Urothelium cell line (cell line): ENCODE results near the gene MARCKSL1.
"Not testable (repeated sequence)": the region's sequence is repeated elsewhere in the genome, so short reads cannot be mapped to it uniquely, and the experiment has no call there.

Experiments used
- DNase-seq: peaks from one replicate; pipeline ENCODE4 v3.0.0; 2011; ENCODE audit warnings: low spot score, mixed read lengths
- FAIRE-seq: peaks from 2 replicates; lab custom pipeline; 2011; peaks lifted over from hg19 to GRCh38; lab: Jason Lieb, UNC

MARCKSL1 gene

GRCh38 chr1:32335790-32336590, at the start of gene MARCKSL1:
MARCKSL1 (minus strand) TSS chr1:32336233; CDS start chr1:32336033, 200 bp downstream.
- FAIRE-seq (peak; percentile 23), DNase-seq (peak; percentile 85)

- FAIRE-seq: no peak
- DNase-seq: no peak
Measured at GRCh38 chr1:32380057-32380456, 44.0 kb upstream of the MARCKSL1 start.

- FAIRE-seq (no peak), DNase-seq (no peak)
Measured at GRCh38 chr1:32377541-32378220, 41.6 kb upstream of the MARCKSL1 start.

- DNase-seq (no peak), FAIRE-seq (no peak)
Measured at GRCh38 chr1:32376199-32376598, 40.2 kb upstream of the MARCKSL1 start.

GRCh38 chr1:32373996-32374592, 38.1 kb upstream of the MARCKSL1 start:
- no peak for DNase-seq
- FAIRE-seq: no peak

GRCh38 chr1:32372149-32372756, 36.2 kb upstream of the MARCKSL1 start:
- DNase-seq (no peak), FAIRE-seq (no peak)

GRCh38 chr1:32367912-32368635, 32.0 kb upstream of the MARCKSL1 start:
- FAIRE-seq (no peak), DNase-seq (no peak)

- FAIRE-seq (no peak), DNase-seq (no peak)
Measured at GRCh38 chr1:32365445-32365844, 29.4 kb upstream of the MARCKSL1 start.

GRCh38 chr1:32364836-32365235, 28.8 kb upstream of the MARCKSL1 start:
- no peak for DNase-seq
- no peak for FAIRE-seq

GRCh38 chr1:32363713-32364112, 27.7 kb upstream of the MARCKSL1 start:
- DNase-seq: no peak
- FAIRE-seq: no peak

GRCh38 chr1:32362474-32363313, 26.7 kb upstream of the MARCKSL1 start, which contains the start of the genes FAM229A and TSSK3:
FAM229A (minus strand) TSS chr1:32362485; CDS start chr1:32362091, 394 bp downstream.
TSSK3 (plus strand) TSS chr1:32362539; CDS start chr1:32362702, 163 bp downstream.
- no peak for DNase-seq
- FAIRE-seq: no peak

GRCh38 chr1:32361674-32362473, 25.8 kb upstream of the MARCKSL1 start:
- FAIRE-seq (no peak), DNase-seq (no peak)

- FAIRE-seq (no peak), DNase-seq (no peak)
Measured at GRCh38 chr1:32361308-32361673, 25.3 kb upstream of the MARCKSL1 start.

- DNase-seq: no peak
- no peak for FAIRE-seq
Measured at GRCh38 chr1:32358435-32358834, 22.4 kb upstream of the MARCKSL1 start.

GRCh38 chr1:32357614-32358013, 21.6 kb upstream of the MARCKSL1 start:
- no peak for DNase-seq
- FAIRE-seq: no peak

- FAIRE-seq (no peak), DNase-seq (no peak)
Measured at GRCh38 chr1:32356478-32356877, 20.4 kb upstream of the MARCKSL1 start.

- FAIRE-seq, DNase-seq: not testable (repeated sequence)
Measured at GRCh38 chr1:32355778-32356177, 19.7 kb upstream of the MARCKSL1 start.

- no peak for DNase-seq
- no peak for FAIRE-seq
Measured at GRCh38 chr1:32353886-32354570, 18.0 kb upstream of the MARCKSL1 start.
